Measurements from ENCODE around the gene RAB8B. TPM values are rescaled to one million over a fixed set of nuclear protein-coding genes. Genes with fewer than 3 reads are reported as not detected.
A peak's percentile ranks its signal among the peaks of the same experiment; 100 is the strongest.

The RAB8B gene
- total RNA-seq, 1 experiment from 2014 or later = 18.2 TPM

GRCh38 chr15:63185206-63185605, 4.2 kb upstream of the RAB8B start:
- Mint-ChIP-seq H3K4me1 (ENCODE audit: low read depth, unreplicated experiment) (peaks cover 10% of the 10 kb centered on the region), H3K4me3 (ENCODE audit: unreplicated experiment) (no peak overlapping the region), H3K27ac (ENCODE audit: unreplicated experiment) (no peak overlapping the region), H3K27me3 (ENCODE audit: insufficient read depth, unreplicated experiment) (no peaks in the 10 kb centered on the region), H3K9me3 (ENCODE audit: unreplicated experiment) (no peaks in the 10 kb centered on the region), H3K36me3 (ENCODE audit: insufficient read depth, unreplicated experiment) (no peaks in the 10 kb centered on the region)
- H3K36me3 ChIP-seq (ENCODE audit: control insufficient read depth, insufficient read depth, low read length) = no peaks in the 10 kb centered on the region
- TF ChIP-seq CTCF (IDR thresholded peaks at IDR 0.05; ENCODE audit: insufficient read depth in 1 of 2, low read depth in 1 of 2, low read length in 1 of 2, severe bottlenecking in 1 of 2, unreplicated experiment in 1 of 2) = no peak
- no peak for DNase-seq
- BruUV-seq (replicated peaks) = no TSS peak
- CTCF ChIA-PET = no interaction called here
- 0 out of 2 replicates have a peak, but pooled peaks cover 2% of the 10 kb centered on the region for H3K4me1 ChIP-seq
- intact Hi-C loops (cut with micrococcal nuclease; ENCODE audit: unreplicated experiment) = no loop called here
- H3K27me3 ChIP-seq (replicated peaks; ENCODE audit: control insufficient read depth, insufficient read depth, low read length) = no peaks in the 10 kb centered on the region
- no peaks in the 10 kb centered on the region for H3K9me3 ChIP-seq
- POLR2A ChIA-PET = no interaction called here
- no peak overlapping the region for H3K4me3 ChIP-seq (ENCODE audit: low read depth, low read length)

- ChIA-PET CTCF (no interaction called here), POLR2A (no interaction called here)
- Histone ChIP-seq H3K4me3 (ENCODE audit: low read depth, low read length) (no peak overlapping the region), H3K4me1 (0 out of 2 replicates have a peak, but pooled peaks cover 7% of the 10 kb centered on the region), H3K27me3 (replicated peaks; ENCODE audit: control insufficient read depth, insufficient read depth, low read length) (no peaks in the 10 kb centered on the region), H3K36me3 (ENCODE audit: control insufficient read depth, insufficient read depth, low read length) (no peaks in the 10 kb centered on the region), H3K9me3 (no peaks in the 10 kb centered on the region)
- no peak for DNase-seq
- no TSS peak for BruUV-seq (replicated peaks)
- H3K36me3 Mint-ChIP-seq (ENCODE audit: insufficient read depth, unreplicated experiment) = no peaks in the 10 kb centered on the region
- no peaks in the 10 kb centered on the region for H3K9me3 Mint-ChIP-seq (ENCODE audit: unreplicated experiment)
- H3K27ac Mint-ChIP-seq (ENCODE audit: unreplicated experiment) = no peak overlapping the region
- no peak for TF ChIP-seq CTCF (IDR thresholded peaks at IDR 0.05; ENCODE audit: insufficient read depth in 1 of 2, low read depth in 1 of 2, low read length in 1 of 2, severe bottlenecking in 1 of 2, unreplicated experiment in 1 of 2)
- H3K4me1 Mint-ChIP-seq (ENCODE audit: low read depth, unreplicated experiment) = peaks cover 18% of the 10 kb centered on the region
- no peak overlapping the region for H3K4me3 Mint-ChIP-seq (ENCODE audit: unreplicated experiment)
- intact Hi-C loops (cut with micrococcal nuclease; ENCODE audit: unreplicated experiment) = no loop called here
- H3K27me3 Mint-ChIP-seq (ENCODE audit: insufficient read depth, unreplicated experiment) = no peaks in the 10 kb centered on the region
These were observed 3.3 kb upstream of the RAB8B start for GRCh38 chr15:63186065-63186464.

DNA sequence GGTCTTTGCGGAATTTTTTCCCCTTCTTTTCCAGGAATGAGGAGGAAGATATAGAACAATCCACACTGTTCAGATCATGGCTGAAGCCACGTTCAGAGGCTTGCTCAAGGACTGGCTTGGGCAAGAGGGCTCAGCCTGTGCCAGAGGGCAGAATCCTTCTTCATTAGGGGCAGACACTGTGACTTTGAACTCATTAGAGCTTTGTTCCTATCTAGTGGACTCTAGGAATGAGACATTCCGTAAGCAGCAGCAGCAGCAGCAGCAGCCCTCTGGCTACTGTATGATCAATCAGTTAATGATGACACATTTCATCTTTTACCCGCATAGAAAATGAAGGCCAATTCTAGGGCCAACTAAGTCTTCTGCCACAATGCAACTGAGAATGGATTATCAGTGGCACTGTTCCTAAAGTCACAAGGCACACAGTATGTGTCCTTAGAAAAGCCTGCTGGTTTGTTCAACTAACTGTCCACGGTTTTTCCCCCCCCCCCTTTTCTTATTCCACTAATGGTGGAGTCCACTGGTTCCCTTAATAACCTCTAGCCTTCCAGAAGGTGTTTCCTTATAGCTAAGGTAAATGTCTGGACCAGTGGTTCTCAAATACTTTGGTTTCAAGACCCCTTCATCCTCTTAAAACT, 1.7 kb upstream of the RAB8B start:
- POLR2A ChIA-PET = no interaction called here
- TF ChIP-seq CTCF (IDR thresholded peaks at IDR 0.05; ENCODE audit: insufficient read depth in 1 of 2, low read depth in 1 of 2, low read length in 1 of 2, severe bottlenecking in 1 of 2, unreplicated experiment in 1 of 2) = no peak
- H3K27me3 ChIP-seq (replicated peaks; ENCODE audit: control insufficient read depth, insufficient read depth, low read length) = no peaks in the 10 kb centered on the region
- Mint-ChIP-seq H3K4me3 (ENCODE audit: unreplicated experiment) (peak overlapping the region; percentile 77), H3K9me3 (ENCODE audit: unreplicated experiment) (no peaks in the 10 kb centered on the region), H3K27ac (ENCODE audit: unreplicated experiment) (no peak overlapping the region), H3K36me3 (ENCODE audit: insufficient read depth, unreplicated experiment) (no peaks in the 10 kb centered on the region), H3K27me3 (ENCODE audit: insufficient read depth, unreplicated experiment) (no peaks in the 10 kb centered on the region), H3K4me1 (ENCODE audit: low read depth, unreplicated experiment) (peaks cover 24% of the 10 kb centered on the region)
- no peaks in the 10 kb centered on the region for H3K9me3 ChIP-seq
- CTCF ChIA-PET = no interaction called here
- DNase-seq = no peak
- H3K4me3 ChIP-seq (ENCODE audit: low read depth, low read length) = no peak overlapping the region
- H3K36me3 ChIP-seq (ENCODE audit: control insufficient read depth, insufficient read depth, low read length) = no peaks in the 10 kb centered on the region
- no TSS peak for BruUV-seq (replicated peaks)
- intact Hi-C loops (cut with micrococcal nuclease; ENCODE audit: unreplicated experiment) = no loop called here
- 0 out of 2 replicates have a peak, but pooled peaks cover 7% of the 10 kb centered on the region for H3K4me1 ChIP-seq
